ENCODE data around the gene INTS11. TPM values are rescaled to one million over a fixed set of nuclear protein-coding genes. Genes with fewer than 3 reads are reported as not detected.

Gene INTS11
- total and polyA plus RNA-seq, 4 donors: 26.3 to 40.5 (median 34.5) TPM

DNA sequence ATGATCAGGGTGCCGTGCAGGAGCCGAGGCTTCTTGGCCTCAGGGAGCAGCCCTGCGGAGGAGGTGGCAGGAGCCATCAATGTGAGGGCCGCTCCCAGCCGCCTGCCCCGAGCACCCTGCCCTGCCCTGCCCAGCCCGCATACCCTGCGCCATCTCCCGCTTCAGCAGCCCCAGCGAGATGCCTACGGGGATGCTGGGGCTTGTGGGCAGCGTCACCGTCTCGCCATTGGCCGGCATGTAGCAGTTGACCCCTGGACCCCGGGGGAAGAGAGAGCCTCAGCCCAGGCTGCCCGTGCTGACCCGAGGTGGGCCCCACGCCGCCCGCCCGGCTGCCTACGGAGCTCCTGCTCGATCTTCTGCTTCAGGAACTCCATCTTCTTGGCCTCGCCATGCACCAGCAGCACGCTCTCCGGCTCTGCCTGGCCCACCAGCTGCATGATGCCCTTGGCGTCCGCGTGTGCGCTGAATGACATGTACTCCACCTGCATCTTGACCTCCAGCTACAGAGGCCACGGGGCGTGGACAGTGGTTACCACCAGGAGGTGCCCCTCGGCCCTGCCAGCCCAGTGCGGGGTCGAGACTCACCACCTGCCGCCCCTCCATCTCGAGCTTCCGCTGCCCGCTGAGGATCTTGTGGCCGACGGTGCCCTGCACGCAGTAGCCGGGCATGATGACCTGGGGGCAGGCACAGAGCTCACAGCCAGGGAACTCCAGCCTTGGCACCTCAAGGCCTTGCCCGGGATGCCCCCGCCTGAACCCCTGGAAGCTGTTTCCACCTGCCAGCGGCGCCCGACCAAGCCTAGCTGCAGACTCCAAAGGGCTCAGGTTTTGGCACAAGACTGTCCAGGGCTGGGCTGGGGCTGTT lies 11.8 kb downstream of the INTS11 start:
- no peaks in the 10 kb centered on the region for H3K27me3 ChIP-seq (ENCODE audit: control insufficient read depth in 4 of 4, insufficient read depth in 4 of 4, low read length in 3 of 4)
- peaks cover 3 to 38% (median 19%) of the 10 kb centered on the region in 4 donors for H3K36me3 ChIP-seq (ENCODE audit: control insufficient read depth in 4 of 4, insufficient read depth in 3 of 4, low read depth in 1 of 4, low read length in 3 of 4)
- H3K9me3 ChIP-seq (ENCODE audit: control insufficient read depth in 4 of 4, low read length in 3 of 4): no peaks in the 10 kb centered on the region
- H3K4me3 ChIP-seq (ENCODE audit: low read depth in 1 of 3, low read length in 3 of 3): no peak overlapping the region
- H3K4me1 ChIP-seq (ENCODE audit: control insufficient read depth in 4 of 4, insufficient read depth in 4 of 4, low read length in 3 of 4): peaks cover 2 to 14% (median 9%) of the 10 kb centered on the region in 4 donors
- H3K27ac ChIP-seq (ENCODE audit: low read depth in 1 of 2, low read length in 2 of 2): no peak overlapping the region
- WGBS: 94% methylated on average over 49 of the region's 49 CpGs
- H3K9ac ChIP-seq (ENCODE audit: low read depth in 1 of 2, low read length in 2 of 2): no peak overlapping the region
- DNase-seq (ENCODE audit: low spot score): no peak
- no peak for TF ChIP-seq RAD21 (IDR thresholded peaks at IDR 0.05)
- no peak for TF ChIP-seq YY1 (IDR thresholded peaks at IDR 0.05)
- no peak for TF ChIP-seq RXRA (IDR thresholded peaks at IDR 0.05)
- TF ChIP-seq TAF1 (conservative IDR thresholded peaks at IDR 0.05): no peak
- no peak for TF ChIP-seq HNF4G (IDR thresholded peaks at IDR 0.05)
- no peak for TF ChIP-seq NR2F2 (IDR thresholded peaks at IDR 0.05)
- TF ChIP-seq, protein P1, sequence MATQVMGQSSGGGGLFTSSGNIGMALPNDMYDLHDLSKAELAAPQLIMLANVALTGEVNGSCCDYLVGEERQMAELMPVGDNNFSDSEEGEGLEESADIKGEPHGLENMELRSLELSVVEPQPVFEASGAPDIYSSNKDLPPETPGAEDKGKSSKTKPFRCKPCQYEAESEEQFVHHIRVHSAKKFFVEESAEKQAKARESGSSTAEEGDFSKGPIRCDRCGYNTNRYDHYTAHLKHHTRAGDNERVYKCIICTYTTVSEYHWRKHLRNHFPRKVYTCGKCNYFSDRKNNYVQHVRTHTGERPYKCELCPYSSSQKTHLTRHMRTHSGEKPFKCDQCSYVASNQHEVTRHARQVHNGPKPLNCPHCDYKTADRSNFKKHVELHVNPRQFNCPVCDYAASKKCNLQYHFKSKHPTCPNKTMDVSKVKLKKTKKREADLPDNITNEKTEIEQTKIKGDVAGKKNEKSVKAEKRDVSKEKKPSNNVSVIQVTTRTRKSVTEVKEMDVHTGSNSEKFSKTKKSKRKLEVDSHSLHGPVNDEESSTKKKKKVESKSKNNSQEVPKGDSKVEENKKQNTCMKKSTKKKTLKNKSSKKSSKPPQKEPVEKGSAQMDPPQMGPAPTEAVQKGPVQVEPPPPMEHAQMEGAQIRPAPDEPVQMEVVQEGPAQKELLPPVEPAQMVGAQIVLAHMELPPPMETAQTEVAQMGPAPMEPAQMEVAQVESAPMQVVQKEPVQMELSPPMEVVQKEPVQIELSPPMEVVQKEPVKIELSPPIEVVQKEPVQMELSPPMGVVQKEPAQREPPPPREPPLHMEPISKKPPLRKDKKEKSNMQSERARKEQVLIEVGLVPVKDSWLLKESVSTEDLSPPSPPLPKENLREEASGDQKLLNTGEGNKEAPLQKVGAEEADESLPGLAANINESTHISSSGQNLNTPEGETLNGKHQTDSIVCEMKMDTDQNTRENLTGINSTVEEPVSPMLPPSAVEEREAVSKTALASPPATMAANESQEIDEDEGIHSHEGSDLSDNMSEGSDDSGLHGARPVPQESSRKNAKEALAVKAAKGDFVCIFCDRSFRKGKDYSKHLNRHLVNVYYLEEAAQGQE (IDR thresholded peaks at IDR 0.05): no peak
- no peak for TF ChIP-seq SP1 (IDR thresholded peaks at IDR 0.05)
- no peak for TF ChIP-seq GABPA (IDR thresholded peaks at IDR 0.05 in 1 of 2, conservative IDR thresholded peaks at IDR 0.05 in 1 of 2)
- TF ChIP-seq, protein P2, sequence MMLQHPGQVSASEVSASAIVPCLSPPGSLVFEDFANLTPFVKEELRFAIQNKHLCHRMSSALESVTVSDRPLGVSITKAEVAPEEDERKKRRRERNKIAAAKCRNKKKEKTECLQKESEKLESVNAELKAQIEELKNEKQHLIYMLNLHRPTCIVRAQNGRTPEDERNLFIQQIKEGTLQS (IDR thresholded peaks at IDR 0.05): no peak
- TF ChIP-seq, protein P3, sequence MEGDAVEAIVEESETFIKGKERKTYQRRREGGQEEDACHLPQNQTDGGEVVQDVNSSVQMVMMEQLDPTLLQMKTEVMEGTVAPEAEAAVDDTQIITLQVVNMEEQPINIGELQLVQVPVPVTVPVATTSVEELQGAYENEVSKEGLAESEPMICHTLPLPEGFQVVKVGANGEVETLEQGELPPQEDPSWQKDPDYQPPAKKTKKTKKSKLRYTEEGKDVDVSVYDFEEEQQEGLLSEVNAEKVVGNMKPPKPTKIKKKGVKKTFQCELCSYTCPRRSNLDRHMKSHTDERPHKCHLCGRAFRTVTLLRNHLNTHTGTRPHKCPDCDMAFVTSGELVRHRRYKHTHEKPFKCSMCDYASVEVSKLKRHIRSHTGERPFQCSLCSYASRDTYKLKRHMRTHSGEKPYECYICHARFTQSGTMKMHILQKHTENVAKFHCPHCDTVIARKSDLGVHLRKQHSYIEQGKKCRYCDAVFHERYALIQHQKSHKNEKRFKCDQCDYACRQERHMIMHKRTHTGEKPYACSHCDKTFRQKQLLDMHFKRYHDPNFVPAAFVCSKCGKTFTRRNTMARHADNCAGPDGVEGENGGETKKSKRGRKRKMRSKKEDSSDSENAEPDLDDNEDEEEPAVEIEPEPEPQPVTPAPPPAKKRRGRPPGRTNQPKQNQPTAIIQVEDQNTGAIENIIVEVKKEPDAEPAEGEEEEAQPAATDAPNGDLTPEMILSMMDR (IDR thresholded peaks at IDR 0.05; ENCODE audit: low read depth, low read length, missing input control): no peak
- no peak for TF ChIP-seq FOXA1 (IDR thresholded peaks at IDR 0.05)
- TF ChIP-seq FOXA2 (IDR thresholded peaks at IDR 0.05): no peak
- TF ChIP-seq, protein P4, sequence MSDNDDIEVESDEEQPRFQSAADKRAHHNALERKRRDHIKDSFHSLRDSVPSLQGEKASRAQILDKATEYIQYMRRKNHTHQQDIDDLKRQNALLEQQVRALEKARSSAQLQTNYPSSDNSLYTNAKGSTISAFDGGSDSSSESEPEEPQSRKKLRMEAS (IDR thresholded peaks at IDR 0.05): no peak
- TF ChIP-seq, protein P5, sequence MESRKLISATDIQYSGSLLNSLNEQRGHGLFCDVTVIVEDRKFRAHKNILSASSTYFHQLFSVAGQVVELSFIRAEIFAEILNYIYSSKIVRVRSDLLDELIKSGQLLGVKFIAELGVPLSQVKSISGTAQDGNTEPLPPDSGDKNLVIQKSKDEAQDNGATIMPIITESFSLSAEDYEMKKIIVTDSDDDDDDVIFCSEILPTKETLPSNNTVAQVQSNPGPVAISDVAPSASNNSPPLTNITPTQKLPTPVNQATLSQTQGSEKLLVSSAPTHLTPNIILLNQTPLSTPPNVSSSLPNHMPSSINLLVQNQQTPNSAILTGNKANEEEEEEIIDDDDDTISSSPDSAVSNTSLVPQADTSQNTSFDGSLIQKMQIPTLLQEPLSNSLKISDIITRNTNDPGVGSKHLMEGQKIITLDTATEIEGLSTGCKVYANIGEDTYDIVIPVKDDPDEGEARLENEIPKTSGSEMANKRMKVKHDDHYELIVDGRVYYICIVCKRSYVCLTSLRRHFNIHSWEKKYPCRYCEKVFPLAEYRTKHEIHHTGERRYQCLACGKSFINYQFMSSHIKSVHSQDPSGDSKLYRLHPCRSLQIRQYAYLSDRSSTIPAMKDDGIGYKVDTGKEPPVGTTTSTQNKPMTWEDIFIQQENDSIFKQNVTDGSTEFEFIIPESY (IDR thresholded peaks at IDR 0.05): no peak
- no peak for TF ChIP-seq JUND (IDR thresholded peaks at IDR 0.05)
- TF ChIP-seq HNF4A (conservative IDR thresholded peaks at IDR 0.05): no peak

All from liver (tissue), 9 donors.